ENCODE measurements around the gene EARS2. TPM values are rescaled to one million over a fixed set of nuclear protein-coding genes. Genes with fewer than 3 reads are reported as not detected.

The EARS2 gene
- total RNA-seq, 1 experiment from 2014 or later, result 50.1 TPM

- no peak for DNase-seq
- WGBS (ENCODE audit: extremely low coverage, insufficient read length, low lambda C conversion rate), result no CpG with 5 or more reads among the region's 4 CpGs
- Histone ChIP-seq H3K14ac (ENCODE audit: insufficient read depth, low read length) (no peak overlapping the region), H4K8ac (replicated peaks; ENCODE audit: insufficient read length, low read depth, low read length) (no peak overlapping the region), H3K56ac (ENCODE audit: insufficient read length, low read depth, low read length) (no peak overlapping the region), H3K27me3 (ENCODE audit: insufficient read depth, low read length) (no peaks in the 10 kb centered on the region), H3K23ac (ENCODE audit: insufficient read length, low read depth, low read length) (no peak overlapping the region), H2BK15ac (ENCODE audit: low read depth, low read length) (no peak overlapping the region), H3K4ac (ENCODE audit: low read depth, low read length) (no peak overlapping the region), H2BK120ac (ENCODE audit: low read depth, low read length, poor library complexity, severe bottlenecking) (no peak overlapping the region), H3K79me2 (ENCODE audit: insufficient read depth, low read length) (no peaks in the 10 kb centered on the region), H3K9ac (ENCODE audit: extremely low read depth, insufficient read length, low read length) (no peak overlapping the region), H3K79me1 (ENCODE audit: insufficient read depth, low read depth, low read length, poor library complexity, severe bottlenecking) (no peaks in the 10 kb centered on the region), H3K23me2 (ENCODE audit: insufficient read length, low read depth, low read length, poor library complexity, severe bottlenecking) (no peaks in the 10 kb centered on the region), H3T11ph (ENCODE audit: low read length) (no peak overlapping the region), H2BK20ac (ENCODE audit: low read depth, low read length, poor library complexity, severe bottlenecking) (no peak overlapping the region), H4K91ac (ENCODE audit: insufficient read length, low read depth, low read length) (no peak overlapping the region), H2AFZ (ENCODE audit: low read length) (no peak overlapping the region), H3K27ac (ENCODE audit: insufficient read length, low read depth, low read length) (no peak overlapping the region), H2AK5ac (ENCODE audit: insufficient read length, low read length) (no peak overlapping the region), H3K4me1 (ENCODE audit: insufficient read depth, low read length) (no peaks in the 10 kb centered on the region), H3K18ac (ENCODE audit: insufficient read length, low read depth, low read length) (no peak overlapping the region), H4K20me1 (ENCODE audit: control insufficient read depth, insufficient read depth, insufficient read length) (no peaks in the 10 kb centered on the region), H3K4me2 (ENCODE audit: insufficient read depth, insufficient read length, low read length) (no peak overlapping the region), H4K5ac (ENCODE audit: insufficient read length, low read depth, low read length) (no peak overlapping the region), H2BK5ac (ENCODE audit: insufficient read length, low read length) (no peak overlapping the region), H3K9me3 (ENCODE audit: control insufficient read depth, low read depth, low read length) (no peaks in the 10 kb centered on the region), H2BK12ac (ENCODE audit: insufficient read length, low read depth, low read length) (no peak overlapping the region)
- no peaks in the 10 kb centered on the region for H3K27me3 Mint-ChIP-seq (ENCODE audit: low read depth)
- no peak overlapping the region for H3K27ac Mint-ChIP-seq
- no peaks in the 10 kb centered on the region for H3K4me1 Mint-ChIP-seq
- H3K9me3 Mint-ChIP-seq, result no peaks in the 10 kb centered on the region
- peaks cover 59 to 94% (median 91%) of the 10 kb centered on the region in 3 experiments; a peak in 6 of 7 replicates for H3K36me3 Mint-ChIP-seq (ENCODE audit: insufficient read depth in 1 of 3, low read depth in 3 of 3)
- H3K4me3 Mint-ChIP-seq, result no peak overlapping the region
- TF ChIP-seq CTCF (conservative IDR thresholded peaks at IDR 0.05), result no peak
Measured at GRCh38 chr16:23480257-23480656, 76.9 kb downstream of the EARS2 start.

All from H9 (cell line).